ENCODE results near the gene TCEAL9.

GRCh38 chrX:103310555-103311398 lies 45.5 kb upstream of the TCEAL9 start, which contains the start of gene BEX2:
- TF ChIP-seq POLR2A (IDR thresholded peaks at IDR 0.05; ENCODE audit: extremely low read depth, insufficient read length) (no peak), CTCF (IDR thresholded peaks at IDR 0.05; ENCODE audit: low read depth, low read length) (no peak), MYC (IDR thresholded peaks at IDR 0.05; ENCODE audit: low read depth, low read length) (no peak)
- TF ChIP-seq, protein P1, sequence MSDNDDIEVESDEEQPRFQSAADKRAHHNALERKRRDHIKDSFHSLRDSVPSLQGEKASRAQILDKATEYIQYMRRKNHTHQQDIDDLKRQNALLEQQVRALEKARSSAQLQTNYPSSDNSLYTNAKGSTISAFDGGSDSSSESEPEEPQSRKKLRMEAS (IDR thresholded peaks at IDR 0.05; ENCODE audit: low read depth, low read length), result no peak
